SU-DHL-6 (cell line): ENCODE data around the gene RAB36.

ENCODE experiments used
- H2AFZ ChIP-seq: fragments of 200-600 bp; sonication (generic); 2 replicates; pipeline ENCODE4 v1.6.1; 2014; ENCODE audit warnings: low read depth, mild to moderate bottlenecking, moderate library complexity, mixed read lengths, antibody characterized with exemption, low read length; ENCODE audit not compliant: severe bottlenecking
- H3F3A ChIP-seq: fragments of 200-600 bp; shearing (Covaris generic); 2 replicates; pipeline ENCODE4 v1.6.0; 2016; ENCODE audit warnings: antibody characterized with exemption, mild to moderate bottlenecking; ENCODE audit not compliant: insufficient read depth
- H3K27ac ChIP-seq: fragments of 200-600 bp; sonication (generic); 2 replicates; pipeline ENCODE4 v1.5.1; 2016; ENCODE audit warnings: low read depth, mild to moderate bottlenecking, low read length, moderate library complexity, mixed read lengths
- H3K27me3 ChIP-seq: fragments of 200-600 bp; sonication (generic), shearing (Covaris generic); 2 replicates; pipeline ENCODE4 v1.6.0; 2014; ENCODE audit warnings: mild to moderate bottlenecking, low read length
- H3K36me3 ChIP-seq: fragments of 200-600 bp; sonication (generic); 2 replicates; pipeline ENCODE4 v1.6.1; 2014; ENCODE audit warnings: mild to moderate bottlenecking, low read length, mixed read lengths
- H3K4me2 ChIP-seq: fragments of 300-600, 200-600 bp; shearing (Covaris generic), sonication (generic); 2 replicates; pipeline ENCODE4 v1.6.0; 2014; ENCODE audit warnings: low read length, low read depth, mild to moderate bottlenecking; ENCODE audit not compliant: poor library complexity, severe bottlenecking
- H3K4me3 ChIP-seq: fragments of 200-600 bp; sonication (generic); 2 replicates; pipeline ENCODE4 v1.5.1; 2014; ENCODE audit warnings: antibody characterized with exemption, low read length, mild to moderate bottlenecking, mixed read lengths; ENCODE audit not compliant: insufficient read depth, poor library complexity, severe bottlenecking
- H3K79me2 ChIP-seq: fragments of 200-600 bp; sonication (generic); 2 replicates; pipeline ENCODE4 v1.6.1; 2014; ENCODE audit warnings: mild to moderate bottlenecking, low read length, moderate library complexity; ENCODE audit not compliant: insufficient read depth
- H3K9ac ChIP-seq: fragments of 200-600 bp; sonication (generic); 2 replicates; pipeline ENCODE4 v1.7.0; 2014; ENCODE audit warnings: mild to moderate bottlenecking, low read length
- H3K9me2 ChIP-seq: fragments of 200-600 bp; sonication (generic); replicated peaks from 2 replicates; pipeline ENCODE4 v1.6.1; 2014; ENCODE audit warnings: low read length; ENCODE audit not compliant: insufficient read depth
- H3K9me3 ChIP-seq: fragments of 200-600 bp; sonication (generic); 2 replicates; pipeline ENCODE4 v1.6.1; 2014; ENCODE audit warnings: low read length, mixed read lengths; ENCODE audit not compliant: insufficient read depth
- H4K20me1 ChIP-seq: fragments of 200-600 bp; sonication (generic); 2 replicates; pipeline ENCODE4 v1.6.1; 2014; ENCODE audit warnings: low read depth, mild to moderate bottlenecking, antibody characterized with exemption, low read length, moderate library complexity, mixed read lengths
- EZH2phosphoT487 ChIP-seq: fragments of 200-600 bp; sonication (generic), shearing (Covaris generic); conservative IDR thresholded peaks from 2 replicates; pipeline ENCODE4 v1.6.1; 2018; ENCODE audit warnings: mild to moderate bottlenecking, antibody characterized with exemption, low read length, moderate library complexity, mixed read lengths
- TF ChIP-seq, protein P1 (sequence below): fragments of 200-600 bp; sonication (generic); IDR thresholded peaks from one replicate; pipeline ENCODE4 v1.5.1; 2017; ENCODE audit warnings: antibody characterized with exemption, mild to moderate bottlenecking, low read length, moderate library complexity; ENCODE audit not compliant: insufficient read depth, poor library complexity, severe bottlenecking

The RAB36 gene

DNA sequence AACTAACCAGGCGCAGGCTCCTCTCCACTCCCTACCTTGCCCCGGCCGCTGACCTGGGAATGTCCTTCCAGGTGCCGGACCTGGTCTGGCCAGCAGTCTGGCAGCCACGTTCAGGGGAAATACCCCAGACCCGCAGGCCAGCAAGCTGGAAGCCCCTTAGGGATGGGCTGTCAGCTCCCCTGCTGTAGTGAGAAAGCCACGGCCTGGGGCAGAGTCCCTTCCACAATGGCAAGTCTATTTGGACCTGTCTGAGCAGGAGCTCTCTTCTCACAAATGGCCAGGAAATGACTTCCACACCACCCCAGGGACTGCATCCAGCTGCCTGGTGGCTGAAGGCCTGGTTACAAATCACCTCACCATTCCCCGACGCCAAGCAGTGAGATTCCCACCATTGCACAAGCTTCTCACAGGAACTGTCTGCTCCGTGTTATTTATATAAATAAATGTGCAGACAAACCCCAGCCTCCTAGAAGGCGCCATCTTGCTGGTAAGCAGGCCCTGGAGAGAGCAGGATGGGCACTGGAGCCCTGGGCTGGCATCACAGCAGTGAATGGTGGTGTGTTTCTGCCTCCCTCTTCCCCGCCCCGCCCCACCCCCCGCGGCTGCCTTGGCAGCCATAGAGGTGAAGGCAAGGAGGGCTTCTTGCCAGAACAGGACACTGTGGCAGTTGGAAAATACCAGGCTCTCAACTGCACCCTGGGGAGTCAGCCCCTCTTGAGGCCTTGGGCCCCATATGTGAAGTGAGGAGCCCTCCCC, 27.2 kb upstream of the RAB36 start:
- TF ChIP-seq, protein P1, sequence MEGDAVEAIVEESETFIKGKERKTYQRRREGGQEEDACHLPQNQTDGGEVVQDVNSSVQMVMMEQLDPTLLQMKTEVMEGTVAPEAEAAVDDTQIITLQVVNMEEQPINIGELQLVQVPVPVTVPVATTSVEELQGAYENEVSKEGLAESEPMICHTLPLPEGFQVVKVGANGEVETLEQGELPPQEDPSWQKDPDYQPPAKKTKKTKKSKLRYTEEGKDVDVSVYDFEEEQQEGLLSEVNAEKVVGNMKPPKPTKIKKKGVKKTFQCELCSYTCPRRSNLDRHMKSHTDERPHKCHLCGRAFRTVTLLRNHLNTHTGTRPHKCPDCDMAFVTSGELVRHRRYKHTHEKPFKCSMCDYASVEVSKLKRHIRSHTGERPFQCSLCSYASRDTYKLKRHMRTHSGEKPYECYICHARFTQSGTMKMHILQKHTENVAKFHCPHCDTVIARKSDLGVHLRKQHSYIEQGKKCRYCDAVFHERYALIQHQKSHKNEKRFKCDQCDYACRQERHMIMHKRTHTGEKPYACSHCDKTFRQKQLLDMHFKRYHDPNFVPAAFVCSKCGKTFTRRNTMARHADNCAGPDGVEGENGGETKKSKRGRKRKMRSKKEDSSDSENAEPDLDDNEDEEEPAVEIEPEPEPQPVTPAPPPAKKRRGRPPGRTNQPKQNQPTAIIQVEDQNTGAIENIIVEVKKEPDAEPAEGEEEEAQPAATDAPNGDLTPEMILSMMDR, result no peak
- no peak for TF ChIP-seq EZH2phosphoT487
- Histone ChIP-seq H3K27ac (no peak overlapping the region), H3K79me2 (no peaks in the 10 kb centered on the region), H3K27me3 (no peaks in the 10 kb centered on the region), H3K9me3 (no peaks in the 10 kb centered on the region), H3K4me2 (no peak overlapping the region), H4K20me1 (no peaks in the 10 kb centered on the region), H3K9ac (no peak overlapping the region), H3F3A (no peaks in the 10 kb centered on the region), H3K4me3 (no peak overlapping the region), H2AFZ (no peak overlapping the region), H3K9me2 (no peaks in the 10 kb centered on the region), H3K36me3 (no peaks in the 10 kb centered on the region)

DNA sequence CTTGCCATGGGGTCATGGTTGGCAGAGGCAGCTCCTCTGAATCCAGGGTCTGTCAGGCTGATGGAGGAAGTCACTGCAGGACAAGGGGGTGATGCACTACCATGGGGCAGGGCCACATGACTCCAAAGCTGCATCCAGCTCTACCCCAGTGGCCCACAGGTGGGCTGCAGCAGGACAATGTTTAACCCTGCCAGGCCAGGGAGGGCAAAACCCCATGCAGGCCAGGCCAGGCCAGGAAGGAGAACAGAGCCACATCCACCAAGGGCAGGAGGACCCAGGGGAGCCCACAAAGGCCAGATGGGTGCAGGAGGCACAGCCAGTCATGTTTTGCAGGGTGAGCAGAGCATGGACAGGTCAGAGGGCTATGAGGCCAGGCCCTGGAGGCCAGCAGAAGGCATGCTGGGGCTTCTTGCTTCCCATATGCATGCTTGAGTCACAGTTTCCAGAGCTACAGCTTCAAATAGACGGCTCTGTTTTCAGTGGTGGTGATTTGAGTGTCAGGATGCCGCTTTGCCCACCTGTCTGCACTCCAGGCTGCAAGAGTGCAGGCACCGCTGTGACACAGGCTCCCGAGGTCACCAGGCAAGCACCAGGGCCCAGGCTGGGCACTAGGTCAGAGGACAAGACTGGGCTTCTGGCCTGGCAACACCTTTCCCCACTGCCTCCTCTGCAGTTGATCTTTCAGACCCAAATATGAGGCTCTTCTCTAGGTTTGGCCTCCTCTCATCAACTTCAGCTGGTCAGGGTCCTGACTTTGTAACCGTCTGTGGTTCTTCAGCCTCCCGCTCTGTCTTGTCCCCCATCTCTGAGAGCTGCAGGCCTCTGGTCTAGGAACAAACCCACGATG, 26.4 kb upstream of the RAB36 start:
- no peaks in the 10 kb centered on the region for H3K79me2 ChIP-seq
- H2AFZ ChIP-seq, result no peak overlapping the region
- no peak overlapping the region for H3K27ac ChIP-seq
- H3K4me2 ChIP-seq, result no peak overlapping the region
- no peaks in the 10 kb centered on the region for H3F3A ChIP-seq
- no peaks in the 10 kb centered on the region for H3K9me2 ChIP-seq
- H3K27me3 ChIP-seq, result no peaks in the 10 kb centered on the region
- H3K9me3 ChIP-seq, result no peaks in the 10 kb centered on the region
- H3K9ac ChIP-seq, result no peak overlapping the region
- no peaks in the 10 kb centered on the region for H3K36me3 ChIP-seq
- H4K20me1 ChIP-seq, result no peaks in the 10 kb centered on the region
- TF ChIP-seq, protein P1, result no peak
- no peak for TF ChIP-seq EZH2phosphoT487
- no peak overlapping the region for H3K4me3 ChIP-seq

DNA sequence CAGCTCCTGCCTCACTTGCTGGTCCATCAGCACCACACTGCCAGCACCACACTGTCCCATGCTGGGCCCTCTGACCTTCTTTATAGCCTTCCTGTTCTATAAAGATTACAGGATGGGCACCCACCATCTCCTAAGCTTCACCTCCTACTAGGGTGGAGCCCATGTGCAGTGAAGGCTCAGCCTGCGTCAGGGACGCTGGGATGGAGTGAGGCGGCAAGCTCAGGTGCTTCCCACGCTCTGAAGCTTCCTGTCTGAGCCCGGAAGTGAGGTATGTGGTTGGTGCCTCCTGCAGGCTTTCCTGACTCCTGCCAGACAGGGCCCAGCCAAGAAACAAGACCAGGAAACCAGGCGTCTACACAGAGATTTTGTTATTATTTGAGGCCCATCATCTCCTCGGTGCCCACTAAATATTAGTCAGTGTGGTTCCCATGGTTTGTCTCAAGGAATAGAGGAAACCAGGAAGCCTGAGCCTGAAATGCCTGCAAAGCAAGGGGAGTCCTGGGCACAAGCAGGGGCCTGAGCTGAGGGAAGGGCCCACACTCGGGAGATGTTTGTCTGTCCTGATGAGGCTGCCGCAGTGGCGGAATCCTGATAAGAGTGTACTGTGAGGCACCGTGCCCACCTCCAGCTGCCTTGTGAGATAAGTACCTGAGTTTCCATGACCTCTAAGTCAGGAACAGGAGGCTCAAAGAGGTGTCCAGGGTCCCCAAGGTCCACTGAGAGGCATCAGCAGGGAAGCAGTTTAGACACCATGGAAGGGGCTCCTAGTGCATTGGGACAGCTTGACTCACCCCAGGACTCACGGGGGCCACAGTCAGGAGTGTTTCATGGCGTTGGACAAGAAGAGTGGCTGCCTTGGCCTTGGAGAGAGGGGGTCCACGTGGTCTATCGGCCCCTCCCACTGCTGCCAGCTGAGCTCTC, 25.5 kb upstream of the RAB36 start:
- TF ChIP-seq, protein P1, result no peak
- no peak for TF ChIP-seq EZH2phosphoT487
- Histone ChIP-seq H3K27ac (no peak overlapping the region), H3F3A (no peaks in the 10 kb centered on the region), H4K20me1 (no peaks in the 10 kb centered on the region), H2AFZ (no peak overlapping the region), H3K79me2 (no peaks in the 10 kb centered on the region), H3K36me3 (no peaks in the 10 kb centered on the region), H3K9me2 (no peaks in the 10 kb centered on the region), H3K27me3 (no peaks in the 10 kb centered on the region), H3K9me3 (no peaks in the 10 kb centered on the region), H3K4me3 (no peak overlapping the region), H3K9ac (no peak overlapping the region), H3K4me2 (no peak overlapping the region)
